Neural crest cell (in vitro differentiated cells): Measurements from ENCODE around the gene USP31. TPM values are rescaled to one million over a fixed set of nuclear protein-coding genes. Genes with fewer than 3 reads are reported as not detected.

Experiments
- DNase-seq: peaks from one replicate; pipeline ENCODE4 v3.0.0; 2021; ENCODE audit warnings: low read depth, mixed read lengths, low spot score
- H3K27ac Mint-ChIP-seq: one replicate; pipeline ENCODE4 v1.8.0; 2021; ENCODE audit warnings: mild to moderate bottlenecking, mixed read lengths; ENCODE audit not compliant: unreplicated experiment
- H3K27me3 Mint-ChIP-seq: 2 replicates; pipeline ENCODE4 v1.8.0; 2021; ENCODE audit warnings: low read depth, mild to moderate bottlenecking, mixed read lengths
- H3K36me3 Mint-ChIP-seq: 2 replicates; pipeline ENCODE4 v1.8.0; 2021; ENCODE audit warnings: low read depth, mild to moderate bottlenecking, mixed read lengths
- H3K4me1 Mint-ChIP-seq: 2 replicates; pipeline ENCODE4 v1.8.0; 2021; ENCODE audit warnings: mixed read lengths
- H3K4me3 Mint-ChIP-seq: one replicate; pipeline ENCODE4 v1.8.0; 2021; ENCODE audit warnings: mild to moderate bottlenecking, mixed read lengths
- H3K9me3 Mint-ChIP-seq: 2 replicates; pipeline ENCODE4 v1.8.0; 2021; ENCODE audit warnings: mixed read lengths
- total RNA-seq: library from RNA; stranded (reverse); gene quantifications from 2 replicates; pipeline ENCODE4 v1.2.1, GENCODE V29; 2021
- TF ChIP-seq, protein P1 (sequence below): fragments of 200-600 bp; sonication (generic); conservative IDR thresholded peaks from 2 replicates; pipeline ENCODE4 v1.5.0; 2021; ENCODE audit warnings: antibody characterized with exemption, mild to moderate bottlenecking

The USP31 gene
- total RNA-seq, 1 donor from 2014 or later: 13.7 TPM

DNA sequence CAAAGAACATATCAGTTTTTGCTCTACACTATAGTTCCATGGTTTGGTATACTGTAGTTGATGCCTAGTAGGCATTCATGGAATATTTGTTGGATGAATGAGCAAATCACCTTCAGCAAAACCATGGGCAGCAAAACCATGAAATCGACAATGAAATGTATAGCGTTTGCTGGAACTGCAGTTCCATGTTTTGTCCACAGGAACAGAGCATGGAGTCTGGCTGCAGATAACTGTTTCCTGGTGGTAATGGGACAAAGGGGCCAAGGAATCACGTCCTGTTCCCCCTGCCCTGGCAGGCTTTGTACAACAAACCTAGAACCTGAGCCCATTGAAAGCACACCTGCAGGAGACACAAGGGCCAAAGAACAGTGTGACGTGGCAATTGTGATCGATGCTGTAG, 101.1 kb downstream of the USP31 start:
- peaks cover 53% of the 10 kb centered on the region for H3K27me3 Mint-ChIP-seq
- peaks cover 4% of the 10 kb centered on the region for H3K9me3 Mint-ChIP-seq
- TF ChIP-seq, protein P1, sequence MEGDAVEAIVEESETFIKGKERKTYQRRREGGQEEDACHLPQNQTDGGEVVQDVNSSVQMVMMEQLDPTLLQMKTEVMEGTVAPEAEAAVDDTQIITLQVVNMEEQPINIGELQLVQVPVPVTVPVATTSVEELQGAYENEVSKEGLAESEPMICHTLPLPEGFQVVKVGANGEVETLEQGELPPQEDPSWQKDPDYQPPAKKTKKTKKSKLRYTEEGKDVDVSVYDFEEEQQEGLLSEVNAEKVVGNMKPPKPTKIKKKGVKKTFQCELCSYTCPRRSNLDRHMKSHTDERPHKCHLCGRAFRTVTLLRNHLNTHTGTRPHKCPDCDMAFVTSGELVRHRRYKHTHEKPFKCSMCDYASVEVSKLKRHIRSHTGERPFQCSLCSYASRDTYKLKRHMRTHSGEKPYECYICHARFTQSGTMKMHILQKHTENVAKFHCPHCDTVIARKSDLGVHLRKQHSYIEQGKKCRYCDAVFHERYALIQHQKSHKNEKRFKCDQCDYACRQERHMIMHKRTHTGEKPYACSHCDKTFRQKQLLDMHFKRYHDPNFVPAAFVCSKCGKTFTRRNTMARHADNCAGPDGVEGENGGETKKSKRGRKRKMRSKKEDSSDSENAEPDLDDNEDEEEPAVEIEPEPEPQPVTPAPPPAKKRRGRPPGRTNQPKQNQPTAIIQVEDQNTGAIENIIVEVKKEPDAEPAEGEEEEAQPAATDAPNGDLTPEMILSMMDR: no peak
- H3K27ac Mint-ChIP-seq: no peak overlapping the region
- H3K36me3 Mint-ChIP-seq: no peaks in the 10 kb centered on the region
- no peak for DNase-seq
- no peaks in the 10 kb centered on the region for H3K4me1 Mint-ChIP-seq
- no peak overlapping the region for H3K4me3 Mint-ChIP-seq

DNA sequence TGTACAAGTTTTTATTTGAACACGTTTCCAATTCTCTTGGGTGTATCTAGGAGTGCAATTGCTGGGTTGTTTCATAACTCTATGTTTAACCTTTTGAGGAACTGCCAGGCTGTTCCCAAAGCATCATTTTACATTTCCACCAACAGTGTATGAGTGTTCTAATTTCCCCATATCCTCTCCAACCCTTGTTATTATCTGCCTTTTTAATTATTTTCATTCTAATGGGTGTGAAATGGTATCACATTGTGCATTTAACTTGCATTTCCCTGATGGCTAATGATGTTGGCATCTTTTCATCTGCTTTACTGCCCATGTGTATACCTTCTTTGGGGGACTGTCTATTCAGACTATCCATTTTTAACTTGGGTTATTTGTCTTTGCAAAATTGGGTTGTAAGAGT, 104.2 kb downstream of the USP31 start:
- DNase-seq: no peak
- no peak overlapping the region for H3K4me3 Mint-ChIP-seq
- H3K36me3 Mint-ChIP-seq: no peaks in the 10 kb centered on the region
- H3K27me3 Mint-ChIP-seq: peaks cover 44% of the 10 kb centered on the region
- peaks cover 4% of the 10 kb centered on the region for H3K9me3 Mint-ChIP-seq
- no peaks in the 10 kb centered on the region for H3K4me1 Mint-ChIP-seq
- TF ChIP-seq, protein P1: no peak
- H3K27ac Mint-ChIP-seq: no peak overlapping the region

- H3K4me1 Mint-ChIP-seq: no peaks in the 10 kb centered on the region
- no peak overlapping the region for H3K4me3 Mint-ChIP-seq
- H3K27me3 Mint-ChIP-seq: peaks cover 45% of the 10 kb centered on the region
- no peak overlapping the region for H3K27ac Mint-ChIP-seq
- TF ChIP-seq, protein P1: no peak
- H3K36me3 Mint-ChIP-seq: no peaks in the 10 kb centered on the region
- peaks cover 4% of the 10 kb centered on the region for H3K9me3 Mint-ChIP-seq
- DNase-seq: no peak
Measured at GRCh38 chr16:23040246-23040645, 109.0 kb downstream of the USP31 start.

GRCh38 chr16:23039118-23039517, 110.1 kb downstream of the USP31 start:
- no peaks in the 10 kb centered on the region for H3K4me1 Mint-ChIP-seq
- no peak overlapping the region for H3K4me3 Mint-ChIP-seq
- no peak for DNase-seq
- H3K27me3 Mint-ChIP-seq: peaks cover 45% of the 10 kb centered on the region
- no peaks in the 10 kb centered on the region for H3K36me3 Mint-ChIP-seq
- H3K27ac Mint-ChIP-seq: no peak overlapping the region
- TF ChIP-seq, protein P1: no peak
- no peaks in the 10 kb centered on the region for H3K9me3 Mint-ChIP-seq

DNA sequence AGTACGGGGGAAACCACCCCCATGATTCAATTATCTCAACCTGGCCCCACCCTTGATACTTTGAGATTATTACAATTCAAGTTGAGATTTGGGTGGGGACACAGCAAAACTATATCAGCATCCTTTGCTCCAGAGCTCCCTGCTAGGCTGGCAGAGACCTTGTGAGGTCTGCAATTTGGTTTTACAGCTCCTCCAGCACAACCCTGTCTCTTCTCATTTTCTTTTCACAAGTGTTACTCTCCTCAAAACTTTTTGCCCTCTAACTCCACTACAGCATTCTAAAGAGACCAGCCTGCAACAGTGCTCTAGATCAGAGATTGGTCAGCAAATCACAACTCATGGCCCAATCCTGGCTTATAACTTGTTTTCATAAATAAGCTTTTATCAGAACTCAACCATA, 114.0 kb downstream of the USP31 start:
- TF ChIP-seq, protein P1: no peak
- H3K27ac Mint-ChIP-seq: no peak overlapping the region
- no peaks in the 10 kb centered on the region for H3K4me1 Mint-ChIP-seq
- no peak for DNase-seq
- peaks cover 9% of the 10 kb centered on the region for H3K9me3 Mint-ChIP-seq
- H3K4me3 Mint-ChIP-seq: no peak overlapping the region
- peaks cover 3% of the 10 kb centered on the region for H3K36me3 Mint-ChIP-seq
- peaks cover 53% of the 10 kb centered on the region for H3K27me3 Mint-ChIP-seq
